Activated naive CD4-positive, alpha-beta T cell treated with anti-CD3 and anti-CD28 coated beads, Interleukin-2, amount 10 ng/mL, durations not matched to agents 7 days and 5 days (primary cell): ENCODE results near the gene ZNF763.
"Not testable (repeated sequence)": the region's sequence is repeated elsewhere in the genome, so short reads cannot be mapped to it uniquely, and the experiment has no call there.

Source experiments
- CTCF ChIA-PET: fragments of 350-600 bp; sonication (Branson Sonifier 250); formaldehyde crosslinking; loops from one replicate; lab custom pipeline; 2021; ENCODE audit warnings: antibody characterized with exemption; lab: Charles Lee
- DNase-seq: peaks from one replicate; pipeline ENCODE4 v3.0.0-alpha.2; 2020
- H3K27ac Mint-ChIP-seq: one replicate; pipeline ENCODE4 v1.8.0; 2021; ENCODE audit warnings: mild to moderate bottlenecking, moderate library complexity, mixed read lengths
- H3K27me3 Mint-ChIP-seq: one replicate; pipeline ENCODE4 v1.8.0; 2021; ENCODE audit warnings: mild to moderate bottlenecking, mixed read lengths
- H3K36me3 Mint-ChIP-seq: one replicate; pipeline ENCODE4 v1.8.0; 2021; ENCODE audit warnings: mixed read lengths
- H3K4me1 Mint-ChIP-seq: one replicate; pipeline ENCODE4 v1.8.0; 2021; ENCODE audit warnings: mixed read lengths
- H3K4me3 Mint-ChIP-seq: one replicate; pipeline ENCODE4 v1.8.0; 2021; ENCODE audit warnings: mild to moderate bottlenecking, moderate library complexity, mixed read lengths
- H3K9me3 Mint-ChIP-seq: one replicate; pipeline ENCODE4 v1.8.0; 2021; ENCODE audit warnings: mixed read lengths

ZNF763 gene

GRCh38 chr19:11964858-11965645, at the start of gene ZNF763:
Gene ZNF763, plus strand, starts transcription at chr19:11965040. Its CDS starts 169 bp downstream, at chr19:11965209.
- Mint-ChIP-seq H3K27me3 (no peaks in the 10 kb centered on the region), H3K36me3 (peaks cover 19% of the 10 kb centered on the region), H3K4me3 (peak within 1 kb of the TSS; percentile 86), H3K4me1 (peaks cover 22% of the 10 kb centered on the region), H3K27ac (peak within 1 kb of the TSS; percentile 94), H3K9me3 (peaks cover 16% of the 10 kb centered on the region)
- CTCF ChIA-PET: interaction anchor here (0.6 to 3.3 kb wide), 6 partner anchors 24 to 175 kb away, joined by 3 to 36 read pairs (median 3); partner anchors contain the start of gene ZNF20
- peak; percentile 95 for DNase-seq

GRCh38 chr19:11921852-11922495, 42.9 kb upstream of the ZNF763 start:
- Mint-ChIP-seq H3K4me1 (peaks cover 34% of the 10 kb centered on the region), H3K9me3 (peaks cover 10% of the 10 kb centered on the region), H3K27ac (no peak overlapping the region), H3K36me3 (peaks cover 15% of the 10 kb centered on the region), H3K4me3 (no peak overlapping the region), H3K27me3 (no peaks in the 10 kb centered on the region)
- DNase-seq: no peak
- CTCF ChIA-PET: interaction anchor here (0.7 to 4.7 kb wide), 8 partner anchors 41 to 219 kb away, joined by 3 to 84 read pairs (median 25); partner anchors contain the start of genes ZNF20, ZNF491 and ZNF763

GRCh38 chr19:11924886-11925650, 39.8 kb upstream of the ZNF763 start, which contains the start of gene ZNF700:
Gene ZNF700, plus strand, starts transcription at chr19:11925107. Its CDS starts 104 bp downstream, at chr19:11925211.
- Mint-ChIP-seq H3K27ac (peak within 1 kb of the TSS; percentile 98), H3K36me3 (peaks cover 40% of the 10 kb centered on the region)

GRCh38 chr19:11925651-11926187, 39.1 kb upstream of the ZNF763 start:
- not testable (repeated sequence) for H3K27me3 Mint-ChIP-seq, DNase-seq
- Mint-ChIP-seq H3K4me3 (peak overlapping the region; percentile 94), H3K9me3 (peaks cover 24% of the 10 kb centered on the region), H3K4me1 (peaks cover 42% of the 10 kb centered on the region), H3K36me3 (peaks cover 46% of the 10 kb centered on the region), H3K27ac (peak overlapping the region; percentile 94)
- CTCF ChIA-PET: interaction anchor here (4.2 to 4.7 kb wide), 2 partner anchors 64 to 215 kb away, joined by 45 to 84 read pairs; partner anchors contain the start of gene ZNF20

More at GRCh38 chr19:11924886-11925650, 39.8 kb upstream of the ZNF763 start, which contains the start of gene ZNF700:
- CTCF ChIA-PET: interaction anchor here (1.0 to 4.7 kb wide), 6 partner anchors 9 to 215 kb away, joined by 3 to 84 read pairs (median 25); partner anchors contain the start of genes ZNF20, ZNF491 and ZNF763
- peaks cover 40% of the 10 kb centered on the region for H3K4me1 Mint-ChIP-seq
- H3K27me3 Mint-ChIP-seq: no peaks in the 10 kb centered on the region
- peak; percentile 96 for DNase-seq
- peak within 1 kb of the TSS; percentile 94 for H3K4me3 Mint-ChIP-seq
- H3K9me3 Mint-ChIP-seq: peaks cover 19% of the 10 kb centered on the region

GRCh38 chr19:11927227-11927626, 37.6 kb upstream of the ZNF763 start:
- Mint-ChIP-seq H3K9me3 (peaks cover 34% of the 10 kb centered on the region), H3K27me3 (no peaks in the 10 kb centered on the region), H3K27ac (no peak overlapping the region), H3K4me1 (peaks cover 46% of the 10 kb centered on the region), H3K4me3 (no peak overlapping the region), H3K36me3 (peaks cover 59% of the 10 kb centered on the region)
- CTCF ChIA-PET: interaction anchor here (1.2 to 1.4 kb wide), 2 partner anchors 36 to 130 kb away, joined by 3 read pairs; no protein-coding TSS in a partner anchor
- no peak for DNase-seq

GRCh38 chr19:11931051-11931450, 33.8 kb upstream of the ZNF763 start:
- CTCF ChIA-PET: no interaction called here
- H3K9me3 Mint-ChIP-seq: peaks cover 58% of the 10 kb centered on the region
- no peaks in the 10 kb centered on the region for H3K27me3 Mint-ChIP-seq
- peaks cover 20% of the 10 kb centered on the region for H3K4me1 Mint-ChIP-seq
- H3K36me3 Mint-ChIP-seq: peaks cover 80% of the 10 kb centered on the region
- H3K4me3 Mint-ChIP-seq: no peak overlapping the region
- no peak for DNase-seq
- H3K27ac Mint-ChIP-seq: no peak overlapping the region

- Mint-ChIP-seq H3K9me3 (peaks cover 60% of the 10 kb centered on the region), H3K36me3 (peaks cover 81% of the 10 kb centered on the region), H3K27me3 (no peaks in the 10 kb centered on the region), H3K4me1 (peaks cover 16% of the 10 kb centered on the region), H3K4me3 (no peak overlapping the region), H3K27ac (no peak overlapping the region)
- no peak for DNase-seq
- CTCF ChIA-PET: no interaction called here
These were observed 33.3 kb upstream of the ZNF763 start for GRCh38 chr19:11931513-11931912.

GRCh38 chr19:11935829-11936228, 29.0 kb upstream of the ZNF763 start:
- DNase-seq, H3K4me3 Mint-ChIP-seq, H3K4me1 Mint-ChIP-seq, H3K27ac Mint-ChIP-seq, CTCF ChIA-PET, H3K27me3 Mint-ChIP-seq: not testable (repeated sequence)
- H3K9me3 Mint-ChIP-seq: peaks cover 67% of the 10 kb centered on the region
- peaks cover 81% of the 10 kb centered on the region for H3K36me3 Mint-ChIP-seq

GRCh38 chr19:11938383-11938782, 26.5 kb upstream of the ZNF763 start:
- DNase-seq, H3K27me3 Mint-ChIP-seq, CTCF ChIA-PET, H3K4me3 Mint-ChIP-seq, H3K4me1 Mint-ChIP-seq, H3K27ac Mint-ChIP-seq: not testable (repeated sequence)
- peaks cover 70% of the 10 kb centered on the region for H3K9me3 Mint-ChIP-seq
- H3K36me3 Mint-ChIP-seq: peaks cover 82% of the 10 kb centered on the region

- H3K4me3 Mint-ChIP-seq, DNase-seq, H3K27ac Mint-ChIP-seq, CTCF ChIA-PET, H3K27me3 Mint-ChIP-seq, H3K4me1 Mint-ChIP-seq: not testable (repeated sequence)
- Mint-ChIP-seq H3K36me3 (peaks cover 88% of the 10 kb centered on the region), H3K9me3 (peaks cover 76% of the 10 kb centered on the region)
These were observed 23.4 kb upstream of the ZNF763 start for GRCh38 chr19:11941361-11941887.

- Mint-ChIP-seq H3K9me3 (peaks cover 76% of the 10 kb centered on the region), H3K36me3 (peaks cover 89% of the 10 kb centered on the region), H3K27ac (no peak overlapping the region), H3K27me3 (no peaks in the 10 kb centered on the region), H3K4me3 (no peak overlapping the region), H3K4me1 (peaks cover 2% of the 10 kb centered on the region)
- CTCF ChIA-PET: interaction anchor here (1.1 kb wide), 1 partner anchor 63 kb away, joined by 3 read pairs; no protein-coding TSS in a partner anchor
- no peak for DNase-seq
These were observed 22.6 kb upstream of the ZNF763 start for GRCh38 chr19:11942008-11942842.

GRCh38 chr19:11942843-11943108, 22.1 kb upstream of the ZNF763 start:
- Mint-ChIP-seq H3K9me3 (peaks cover 80% of the 10 kb centered on the region), H3K27ac (no peak overlapping the region), H3K4me1 (peaks cover 2% of the 10 kb centered on the region), H3K36me3 (peaks cover 90% of the 10 kb centered on the region), H3K27me3 (no peaks in the 10 kb centered on the region), H3K4me3 (no peak overlapping the region)
- DNase-seq: no peak
- CTCF ChIA-PET: interaction anchor here (1.1 kb wide), 1 partner anchor 63 kb away, joined by 3 read pairs; no protein-coding TSS in a partner anchor
